NOMO-1 treated with DMSO at 0.1 percent for 48 hours (cell line): ENCODE results near the gene RELL1.

Source experiments
- DNase-seq: peaks from one replicate; lab custom pipeline; 2025; ENCODE audit not compliant: unreplicated experiment; lab: John Stamatoyannopoulos, UW

The RELL1 gene

DNA sequence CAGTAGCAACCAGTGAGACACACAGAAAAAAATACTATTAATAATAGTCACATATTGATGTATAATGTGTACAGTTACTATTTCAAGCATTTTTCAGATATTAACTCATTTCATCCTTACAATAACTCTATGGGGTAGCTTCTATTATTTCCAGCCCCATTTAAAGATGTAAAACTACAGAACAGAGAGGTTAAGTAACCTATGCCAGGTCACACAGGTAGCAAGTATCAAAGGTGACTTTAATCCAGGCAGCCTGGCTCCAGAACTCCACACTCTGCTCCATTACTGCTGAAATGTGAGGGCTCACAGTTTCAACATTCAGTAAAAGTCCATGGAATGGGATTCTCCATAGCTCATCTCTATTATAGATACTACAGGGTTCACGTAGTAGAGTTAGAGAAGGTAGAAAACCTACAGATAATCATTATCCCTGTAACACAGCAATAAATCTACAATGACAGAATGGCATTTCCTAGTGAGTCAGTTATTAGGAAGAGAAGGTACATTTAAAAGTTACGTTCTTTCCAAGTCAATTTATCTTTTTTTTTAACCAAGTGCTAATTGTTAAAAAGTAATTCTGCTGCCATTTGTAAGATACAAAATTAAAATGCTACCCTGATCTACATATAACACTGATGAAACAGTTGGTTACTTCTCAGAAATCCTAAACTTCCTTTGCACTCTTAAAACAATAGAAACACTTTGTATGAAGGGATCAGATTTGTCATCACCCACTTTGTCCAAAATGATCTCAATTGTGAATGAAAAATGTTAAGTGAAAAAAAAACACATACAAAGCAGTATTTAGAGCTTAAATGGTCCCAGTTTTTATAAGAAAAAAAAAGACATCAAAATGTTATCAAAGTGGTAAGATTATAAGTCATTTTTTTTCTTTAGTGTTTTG is 18.7 kb downstream of the RELL1 start:
- no peak for DNase-seq

DNA sequence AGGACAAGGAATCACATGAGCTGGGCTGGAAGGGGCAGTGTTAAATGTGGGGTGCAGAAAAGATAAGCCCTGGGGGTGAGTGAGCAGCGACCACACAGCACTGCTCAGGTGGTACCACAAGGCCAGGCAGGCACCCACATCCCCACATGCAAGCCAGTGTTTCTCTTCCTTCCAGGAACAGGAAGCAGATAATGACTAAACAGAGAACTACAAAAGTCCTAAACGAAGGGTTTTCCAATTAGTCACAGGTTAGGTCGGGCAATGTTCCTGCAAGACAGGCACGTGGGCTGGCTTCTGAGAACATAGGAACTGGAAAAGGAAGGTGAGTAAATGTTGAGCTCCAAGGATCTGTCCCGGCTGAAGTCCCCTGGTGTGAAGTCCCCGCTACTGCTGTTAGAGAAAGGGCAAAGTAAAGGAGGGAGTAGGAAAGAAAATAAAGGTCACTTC is 19.5 kb downstream of the RELL1 start:
- peak; percentile 5 for DNase-seq

- DNase-seq = no peak
Measured at GRCh38 chr4:37665333-37666320, 20.5 kb downstream of the RELL1 start.

- no peak for DNase-seq
Measured at GRCh38 chr4:37664696-37665095, 21.5 kb downstream of the RELL1 start.

GRCh38 chr4:37663552-37663951 is 22.6 kb downstream of the RELL1 start:
- DNase-seq = no peak

- DNase-seq = no peak
Measured at GRCh38 chr4:37662861-37663390, 23.2 kb downstream of the RELL1 start.

DNA sequence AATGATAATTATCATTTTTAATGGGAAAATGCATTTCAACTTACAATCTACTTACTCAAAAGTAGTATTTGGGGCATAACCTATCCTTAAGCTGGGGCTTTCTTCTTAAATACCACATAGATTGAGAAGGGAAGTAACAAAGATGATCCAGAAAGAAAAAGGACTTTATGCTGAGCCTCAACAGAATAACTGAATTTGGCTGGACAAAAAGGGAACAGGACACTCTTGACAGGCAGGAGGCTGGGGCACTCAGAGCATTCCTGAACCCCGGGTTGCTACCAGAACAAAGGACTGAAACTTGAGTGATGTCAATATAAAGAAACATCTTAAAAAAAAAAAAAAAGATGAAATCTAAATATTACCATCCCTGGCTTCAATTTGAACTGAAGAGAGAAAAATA is 23.9 kb downstream of the RELL1 start:
- no peak for DNase-seq

DNA sequence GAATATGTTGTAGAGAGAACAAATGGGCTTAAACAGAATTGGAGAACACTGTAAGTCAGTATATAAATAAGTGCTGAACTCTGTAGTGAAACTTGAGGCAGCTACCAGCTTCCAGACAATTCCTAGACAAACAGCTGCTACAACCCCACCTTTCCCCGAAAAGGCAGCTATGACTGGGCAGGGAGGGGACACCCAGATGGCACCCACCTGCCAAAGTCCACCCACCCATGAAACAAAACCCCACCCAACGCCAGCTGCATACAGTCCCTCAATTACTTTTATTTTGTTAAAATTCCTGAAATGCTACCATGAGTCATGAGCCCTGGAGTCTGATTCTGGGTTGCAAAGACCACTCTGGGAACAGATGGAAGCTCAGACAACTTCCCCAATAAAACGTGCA is 24.4 kb downstream of the RELL1 start:
- no peak for DNase-seq

DNA sequence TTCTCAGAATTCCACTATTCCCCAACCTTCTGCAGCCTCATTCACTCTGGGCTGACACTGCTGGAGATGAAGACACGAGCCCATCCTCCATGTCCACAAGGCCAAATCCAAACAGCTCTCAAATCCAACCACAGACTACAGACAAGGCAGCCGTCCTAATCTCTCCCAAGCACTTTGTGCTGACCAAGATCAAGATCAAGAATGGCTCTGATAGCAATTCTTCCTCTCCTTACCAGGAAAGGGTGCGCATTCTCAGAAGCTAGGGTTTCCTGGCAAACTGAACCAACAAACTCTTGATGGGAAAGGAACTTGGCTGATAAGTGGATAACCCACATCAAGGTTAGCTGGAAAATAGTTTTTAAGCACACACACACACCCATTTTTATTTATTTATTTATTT is 26.5 kb downstream of the RELL1 start:
- no peak for DNase-seq

DNA sequence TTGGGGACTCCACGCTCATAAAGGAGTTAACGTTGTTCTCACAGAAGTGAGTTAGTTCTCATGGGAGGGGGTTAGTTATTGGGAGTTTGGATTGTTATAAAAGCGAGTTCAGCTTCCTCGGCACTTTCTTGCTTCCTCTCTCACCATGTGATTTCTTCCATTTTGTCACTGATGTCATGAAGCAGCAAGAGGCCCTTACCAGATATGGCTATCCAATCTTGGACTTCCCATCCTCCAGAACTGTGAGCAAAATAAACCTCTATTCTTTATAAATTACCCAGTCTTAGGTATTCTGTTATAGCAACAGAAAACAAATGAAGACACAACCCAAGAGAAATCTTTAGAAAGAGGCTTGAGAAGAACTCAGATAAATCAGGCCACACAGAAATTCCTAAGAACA is 29.5 kb downstream of the RELL1 start:
- DNase-seq = no peak

- no peak for DNase-seq
Measured at GRCh38 chr4:37653601-37654000, 32.6 kb downstream of the RELL1 start.

DNA sequence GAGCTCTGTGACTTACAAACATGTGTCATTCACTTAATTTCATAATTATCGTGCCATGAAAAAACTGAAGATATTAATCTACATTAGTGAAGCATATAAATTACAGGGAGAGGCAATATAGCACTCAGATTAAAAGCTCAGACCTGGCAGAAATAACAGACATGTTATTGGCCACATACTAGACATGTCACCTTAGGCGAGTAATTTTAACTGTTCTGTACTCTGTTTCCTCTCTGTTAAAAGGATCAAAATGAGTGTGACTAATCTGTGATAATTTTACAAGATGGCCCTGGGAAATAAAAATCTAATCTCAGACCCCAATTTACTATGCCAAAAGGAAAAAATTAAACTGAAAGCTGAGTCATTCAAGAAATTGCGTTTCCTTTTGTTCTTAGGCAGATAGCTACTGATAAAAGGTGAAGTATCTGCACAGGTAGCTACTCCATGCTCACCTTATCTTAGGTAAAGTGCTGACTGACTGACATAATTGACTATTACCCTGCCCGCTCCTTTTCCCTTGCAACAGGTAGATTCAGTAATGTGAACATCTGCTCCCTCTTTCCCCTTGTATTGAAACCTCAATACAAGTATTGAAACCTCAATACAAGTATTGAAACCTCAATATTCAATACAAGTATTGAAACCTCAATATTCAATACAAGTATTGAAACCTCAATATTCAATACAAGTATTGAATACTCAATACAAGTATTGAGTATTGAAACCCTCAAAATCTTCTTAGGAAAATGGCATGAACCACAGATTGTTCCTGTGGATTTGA is 33.2 kb downstream of the RELL1 start:
- DNase-seq = no peak

DNA sequence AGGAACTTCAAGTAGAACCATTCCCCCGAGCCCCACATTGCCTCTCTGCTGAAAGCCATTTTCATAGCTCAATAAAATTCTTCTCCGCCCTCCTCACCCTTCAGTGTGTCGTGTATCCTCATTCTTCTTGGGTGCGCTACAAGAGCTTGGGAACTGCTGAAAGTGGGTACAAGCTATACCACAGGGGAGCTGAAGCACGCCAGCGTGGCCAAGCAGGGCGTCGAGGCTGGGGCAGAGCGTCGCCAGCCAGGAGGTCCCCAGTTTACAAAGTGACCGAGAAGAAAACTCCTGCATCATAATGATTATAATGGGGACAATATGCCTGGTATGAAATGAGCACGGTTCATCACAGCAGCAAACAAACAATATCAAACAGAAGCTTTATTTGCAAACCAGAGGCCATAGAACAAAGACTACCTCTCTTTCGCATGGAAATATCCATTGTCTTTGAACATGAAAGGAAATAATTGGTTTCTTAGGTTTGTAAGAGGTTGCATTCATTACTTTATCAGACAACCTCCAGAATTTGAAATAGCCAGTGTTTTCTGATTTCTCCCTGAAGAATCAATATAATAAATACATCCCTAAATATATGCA is 34.3 kb downstream of the RELL1 start:
- no peak for DNase-seq

DNA sequence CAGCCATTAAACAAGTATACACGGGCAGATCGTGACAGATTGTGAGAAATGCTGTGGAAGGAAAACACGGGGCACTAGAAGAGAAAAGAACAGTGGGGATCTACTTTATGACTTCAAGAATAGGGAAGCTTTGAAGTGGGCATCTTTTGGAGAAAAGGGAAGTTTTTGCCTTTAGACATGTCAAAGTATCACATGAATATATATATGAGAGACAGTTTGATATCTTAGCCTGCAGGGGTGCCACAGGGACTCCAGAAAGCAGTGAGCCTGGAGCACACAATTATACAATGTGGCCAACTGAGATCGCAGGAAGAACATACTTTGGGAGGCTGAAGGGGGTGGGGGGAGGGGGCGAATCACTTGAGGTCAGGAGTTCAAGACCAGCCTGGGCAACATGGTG is 35.7 kb downstream of the RELL1 start:
- DNase-seq = peak; percentile 9

- no peak for DNase-seq
Measured at GRCh38 chr4:37649268-37649667, 36.9 kb downstream of the RELL1 start.

- no peak for DNase-seq
Measured at GRCh38 chr4:37648084-37648817, 37.9 kb downstream of the RELL1 start.

DNA sequence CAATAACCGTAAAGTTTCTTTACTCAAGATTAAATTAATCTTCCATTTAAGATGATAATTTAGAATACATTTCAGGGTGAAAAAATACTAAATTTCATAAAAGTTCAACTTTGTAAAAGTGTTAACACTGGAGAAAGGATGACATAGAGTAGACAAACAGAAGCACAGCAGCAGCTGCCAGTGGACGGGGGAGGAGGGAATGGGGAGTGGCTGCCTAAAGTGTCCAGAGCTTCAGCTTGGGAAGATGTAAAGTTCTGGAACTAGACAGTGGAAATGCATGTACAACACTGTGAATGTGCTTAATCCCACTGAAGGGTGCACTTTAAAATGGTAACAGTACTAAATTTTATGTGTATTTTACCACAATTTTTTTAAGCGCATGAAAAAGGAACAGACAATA is 39.9 kb downstream of the RELL1 start:
- DNase-seq = no peak

DNA sequence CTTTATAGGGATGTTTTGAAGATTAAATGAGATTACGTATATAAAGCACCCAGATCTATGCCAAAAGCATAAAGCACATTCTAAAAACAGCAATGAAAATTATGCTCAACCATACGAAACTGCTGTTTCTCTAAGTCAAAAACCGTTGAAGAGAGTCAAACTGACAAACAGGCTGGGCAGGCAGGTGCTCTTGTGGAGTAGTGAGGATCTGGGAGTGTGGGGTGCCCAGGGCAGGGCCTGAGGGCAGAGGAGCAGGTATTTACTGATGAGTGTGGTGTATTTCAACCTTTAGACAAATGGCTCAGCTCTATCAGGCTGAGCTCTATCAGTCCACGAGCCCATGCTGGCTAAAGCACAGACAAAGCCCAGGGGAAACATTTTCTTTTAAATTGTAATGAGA is 40.4 kb downstream of the RELL1 start:
- DNase-seq = no peak

- no peak for DNase-seq
Measured at GRCh38 chr4:37644962-37645361, 41.2 kb downstream of the RELL1 start.
